Smooth muscle cell (in vitro differentiated cells): ENCODE results near the gene BNIP3. TPM values are rescaled to one million over a fixed set of nuclear protein-coding genes. Genes with fewer than 3 reads are reported as not detected.

Source experiments
- DNase-seq: peaks from one replicate; lab custom pipeline; 2025; ENCODE audit not compliant: unreplicated experiment; lab: John Stamatoyannopoulos, UW
- H2AFZ ChIP-seq: fragments of 200-600 bp; sonication (generic); 2 replicates; pipeline ENCODE4 v1.6.0; 2016; ENCODE audit warnings: antibody characterized with exemption, low read depth, mild to moderate bottlenecking
- H3F3A ChIP-seq: fragments of 200-600 bp; sonication (generic); 2 replicates; pipeline ENCODE4 v1.6.0; 2017; ENCODE audit warnings: antibody characterized with exemption, low read depth
- H3K27ac ChIP-seq: fragments of 200-600 bp; sonication (generic); 2 replicates; pipeline ENCODE4 v1.5.1; 2016; ENCODE audit warnings: low read depth, mild to moderate bottlenecking
- H3K27me3 ChIP-seq: fragments of 200-600 bp; sonication (generic); 2 replicates; pipeline ENCODE4 v1.6.1; 2016; ENCODE audit warnings: low read depth, mild to moderate bottlenecking
- H3K36me3 ChIP-seq: fragments of 200-600 bp; sonication (generic); 2 replicates; pipeline ENCODE4 v1.5.1; 2016; ENCODE audit warnings: low read depth
- H3K4me1 ChIP-seq: fragments of 200-600 bp; sonication (generic); 2 replicates; pipeline ENCODE4 v1.5.1; 2016; ENCODE audit warnings: low read depth
- H3K4me2 ChIP-seq: fragments of 200-600 bp; sonication (generic); 2 replicates; pipeline ENCODE4 v1.6.0; 2016; ENCODE audit warnings: mild to moderate bottlenecking
- H3K4me3 ChIP-seq: fragments of 200-600 bp; sonication (generic); 2 replicates; pipeline ENCODE4 v1.5.1; 2016; ENCODE audit warnings: mild to moderate bottlenecking
- H3K79me2 ChIP-seq: fragments of 200-600 bp; sonication (generic); 2 replicates; pipeline ENCODE4 v1.6.0; 2016; ENCODE audit warnings: low read depth, mild to moderate bottlenecking
- H3K9ac ChIP-seq: fragments of 200-600 bp; sonication (generic); 2 replicates; pipeline ENCODE4 v1.6.0; 2016; ENCODE audit warnings: low read depth
- H3K9me3 ChIP-seq: fragments of 200-600 bp; sonication (generic); replicated peaks from 2 replicates; pipeline ENCODE4 v1.5.1; 2016; ENCODE audit warnings: low read depth
- H4K20me1 ChIP-seq: fragments of 200-600 bp; sonication (generic); 2 replicates; pipeline ENCODE4 v1.6.0; 2016; ENCODE audit warnings: low read depth
- WGBS: methylation state at CpG from one replicate; pipeline ENCODE4 v1.1.7; 2016; ENCODE audit warnings: low lambda C conversion rate; 5-methylcytosine and 5-hydroxymethylcytosine counted together
- polyA plus RNA-seq: library from polyadenylated mRNA; unstranded; fragments of >200 nt; fragmentation: Nextera tagmentation; extraction: Ambion mirVana; gene quantifications from 2 replicates; pipeline ENCODE4 v1.2.1, GENCODE V29; 2016
- total RNA-seq: library from RNA; depleted of rRNA; stranded (reverse); fragments of >200 nt; gene quantifications from 2 replicates; pipeline ENCODE4 v1.2.3, GENCODE V29; 2014
- TF ChIP-seq, protein P1 (sequence below): fragments of 200-600 bp; sonication (generic); IDR thresholded peaks from 2 replicates; pipeline ENCODE4 v1.5.1; 2017; ENCODE audit warnings: borderline replicate concordance, mild to moderate bottlenecking, antibody characterized with exemption; ENCODE audit not compliant: insufficient read depth, poor library complexity, severe bottlenecking

The BNIP3 gene
- total and polyA plus RNA-seq, 2 experiments from 2014 or later: 213 to 292 TPM

DNA sequence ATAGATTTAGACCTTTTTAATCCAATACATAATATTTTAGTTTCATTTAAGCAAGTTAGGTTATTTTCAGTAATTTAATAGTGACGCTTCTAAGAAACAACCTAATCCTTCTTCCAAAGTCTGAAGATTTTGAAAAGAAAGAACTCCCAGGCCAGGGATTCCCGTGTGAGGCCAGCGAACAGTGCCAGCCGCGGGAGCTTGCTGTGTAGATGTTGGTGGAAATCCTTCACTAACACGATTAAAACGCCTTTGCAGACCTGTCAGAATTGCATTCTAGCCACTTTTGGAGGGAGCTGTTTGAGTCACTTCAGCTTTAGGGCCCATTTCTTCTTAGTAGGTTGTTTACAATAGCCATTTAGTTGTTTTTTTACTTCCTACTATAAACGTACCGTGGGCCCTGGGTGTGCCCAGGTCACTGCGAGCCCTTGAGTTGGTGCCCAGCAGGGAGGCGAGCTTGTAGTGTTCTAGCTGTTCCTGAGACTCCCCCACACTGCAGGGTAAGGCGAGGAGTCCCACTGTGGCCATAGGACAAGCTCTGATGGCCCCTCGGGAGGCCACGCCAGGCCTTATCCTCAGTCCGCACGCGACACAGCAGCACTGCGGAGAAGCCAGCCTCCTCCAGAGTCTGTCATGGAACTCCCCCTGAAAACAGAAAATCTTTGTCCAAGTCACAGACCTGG is 48.6 kb downstream of the BNIP3 start:
- H3K4me1 ChIP-seq: peaks cover 7% of the 10 kb centered on the region
- no peaks in the 10 kb centered on the region for H3K9me3 ChIP-seq
- 89% methylated on average over 18 of the region's 18 CpGs for WGBS
- H2AFZ ChIP-seq: no peak overlapping the region
- H3K27ac ChIP-seq: peak overlapping the region; percentile 19
- no peak overlapping the region for H3K9ac ChIP-seq
- TF ChIP-seq, protein P1, sequence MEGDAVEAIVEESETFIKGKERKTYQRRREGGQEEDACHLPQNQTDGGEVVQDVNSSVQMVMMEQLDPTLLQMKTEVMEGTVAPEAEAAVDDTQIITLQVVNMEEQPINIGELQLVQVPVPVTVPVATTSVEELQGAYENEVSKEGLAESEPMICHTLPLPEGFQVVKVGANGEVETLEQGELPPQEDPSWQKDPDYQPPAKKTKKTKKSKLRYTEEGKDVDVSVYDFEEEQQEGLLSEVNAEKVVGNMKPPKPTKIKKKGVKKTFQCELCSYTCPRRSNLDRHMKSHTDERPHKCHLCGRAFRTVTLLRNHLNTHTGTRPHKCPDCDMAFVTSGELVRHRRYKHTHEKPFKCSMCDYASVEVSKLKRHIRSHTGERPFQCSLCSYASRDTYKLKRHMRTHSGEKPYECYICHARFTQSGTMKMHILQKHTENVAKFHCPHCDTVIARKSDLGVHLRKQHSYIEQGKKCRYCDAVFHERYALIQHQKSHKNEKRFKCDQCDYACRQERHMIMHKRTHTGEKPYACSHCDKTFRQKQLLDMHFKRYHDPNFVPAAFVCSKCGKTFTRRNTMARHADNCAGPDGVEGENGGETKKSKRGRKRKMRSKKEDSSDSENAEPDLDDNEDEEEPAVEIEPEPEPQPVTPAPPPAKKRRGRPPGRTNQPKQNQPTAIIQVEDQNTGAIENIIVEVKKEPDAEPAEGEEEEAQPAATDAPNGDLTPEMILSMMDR: no peak
- H3K36me3 ChIP-seq: no peaks in the 10 kb centered on the region
- no peaks in the 10 kb centered on the region for H3F3A ChIP-seq
- H3K27me3 ChIP-seq: no peaks in the 10 kb centered on the region
- H3K4me2 ChIP-seq: peak overlapping the region; percentile 31
- peaks cover 67% of the 10 kb centered on the region for H3K79me2 ChIP-seq
- DNase-seq: no peak
- H3K4me3 ChIP-seq: no peak overlapping the region
- peaks cover 100% of the 10 kb centered on the region for H4K20me1 ChIP-seq

DNA sequence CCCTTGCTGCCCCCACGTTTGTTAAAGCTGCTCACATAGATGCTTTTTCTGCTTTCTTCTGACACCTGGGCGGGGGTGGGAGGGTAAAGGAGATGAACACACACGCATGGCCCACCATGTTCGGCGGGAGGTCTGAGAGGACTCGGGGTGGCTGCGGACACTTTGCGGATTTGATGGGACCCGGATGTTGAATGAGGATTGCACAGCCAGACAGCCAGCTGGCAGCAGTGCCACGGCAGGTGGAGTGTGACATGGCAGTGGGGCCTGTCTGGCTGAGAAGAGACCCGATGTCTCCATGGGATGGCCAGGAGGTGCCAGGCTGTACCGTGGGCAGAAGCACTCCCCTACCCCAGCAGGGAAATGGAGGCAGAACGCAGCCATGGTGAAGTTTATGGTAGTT is 49.7 kb downstream of the BNIP3 start:
- no peak overlapping the region for H3K27ac ChIP-seq
- peaks cover 7% of the 10 kb centered on the region for H3K4me1 ChIP-seq
- peaks cover 70% of the 10 kb centered on the region for H3K79me2 ChIP-seq
- no peak overlapping the region for H3K4me3 ChIP-seq
- H3F3A ChIP-seq: no peaks in the 10 kb centered on the region
- H3K9ac ChIP-seq: no peak overlapping the region
- 90% methylated on average over 13 of the region's 13 CpGs for WGBS
- no peak overlapping the region for H3K4me2 ChIP-seq
- peaks cover 100% of the 10 kb centered on the region for H4K20me1 ChIP-seq
- TF ChIP-seq, protein P1: no peak
- no peaks in the 10 kb centered on the region for H3K9me3 ChIP-seq
- H3K27me3 ChIP-seq: no peaks in the 10 kb centered on the region
- H2AFZ ChIP-seq: no peak overlapping the region
- H3K36me3 ChIP-seq: no peaks in the 10 kb centered on the region
- no peak for DNase-seq

DNA sequence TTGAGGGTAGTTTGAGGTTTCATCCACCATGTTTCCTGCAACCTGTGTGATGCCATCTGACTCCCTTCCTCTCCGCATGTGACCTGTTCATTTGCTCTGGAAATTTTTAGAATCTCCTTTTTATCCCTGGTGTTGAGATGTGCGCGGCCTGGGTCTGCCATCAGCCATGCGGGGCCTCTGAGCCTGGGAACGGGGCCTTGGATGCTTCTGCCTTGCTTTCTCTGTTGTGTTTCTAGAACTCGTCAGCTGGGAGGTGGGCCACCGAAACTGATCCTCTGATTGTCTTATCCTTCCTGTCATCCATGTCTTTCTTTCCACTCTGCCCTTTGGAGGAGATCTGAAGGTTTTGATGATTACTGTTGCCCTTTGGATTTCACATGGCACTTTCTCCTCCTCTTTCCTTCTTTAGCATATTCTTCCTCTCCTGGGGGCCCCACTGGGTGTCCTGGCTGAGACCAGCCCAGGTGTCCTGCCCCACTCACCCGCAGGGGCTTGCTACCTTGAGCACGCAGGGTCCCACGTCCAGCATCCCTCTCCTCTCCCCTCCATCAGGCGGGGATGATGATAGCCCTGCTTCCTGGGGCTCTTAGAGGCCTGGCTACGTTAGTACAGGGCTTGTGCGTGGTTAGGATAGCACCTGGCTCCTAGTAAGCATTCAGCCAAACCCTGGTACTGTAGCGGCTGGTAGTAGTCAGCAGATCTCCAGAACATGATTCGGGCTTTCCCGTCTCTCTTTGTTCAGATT is 51.0 kb downstream of the BNIP3 start:
- H3K79me2 ChIP-seq: peaks cover 82% of the 10 kb centered on the region
- TF ChIP-seq, protein P1: no peak
- no peaks in the 10 kb centered on the region for H3K27me3 ChIP-seq
- no peak overlapping the region for H3K4me2 ChIP-seq
- peaks cover 6% of the 10 kb centered on the region for H3F3A ChIP-seq
- no peak overlapping the region for H3K9ac ChIP-seq
- peaks cover 100% of the 10 kb centered on the region for H4K20me1 ChIP-seq
- no peaks in the 10 kb centered on the region for H3K36me3 ChIP-seq
- peaks cover 7% of the 10 kb centered on the region for H3K4me1 ChIP-seq
- no peaks in the 10 kb centered on the region for H3K9me3 ChIP-seq
- no peak overlapping the region for H2AFZ ChIP-seq
- no peak overlapping the region for H3K27ac ChIP-seq
- WGBS: 93% methylated on average over 16 of the region's 16 CpGs
- no peak for DNase-seq
- H3K4me3 ChIP-seq: no peak overlapping the region

DNA sequence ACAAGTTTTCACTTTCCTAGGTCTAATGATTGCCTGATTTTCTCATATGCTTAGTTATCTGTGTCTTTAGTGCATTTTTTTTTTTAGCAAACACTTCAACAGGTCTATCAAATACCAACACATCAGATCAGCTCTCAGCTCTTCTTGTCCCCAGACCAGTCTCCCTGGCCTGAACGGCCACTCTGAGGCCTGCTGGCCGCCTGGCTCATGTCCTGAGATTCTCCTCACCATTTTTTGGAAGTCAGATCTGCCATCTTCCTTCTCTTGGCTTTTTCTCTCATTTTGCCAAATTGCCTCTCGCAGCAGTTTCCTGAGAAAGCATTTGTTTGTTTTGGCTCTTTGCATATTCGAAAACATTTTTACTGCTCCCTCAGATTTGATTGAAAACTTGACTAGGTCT is 51.6 kb downstream of the BNIP3 start:
- H2AFZ ChIP-seq: no peak overlapping the region
- no peak for DNase-seq
- H4K20me1 ChIP-seq: peaks cover 100% of the 10 kb centered on the region
- peaks cover 3% of the 10 kb centered on the region for H3K9me3 ChIP-seq
- H3K27me3 ChIP-seq: no peaks in the 10 kb centered on the region
- no peaks in the 10 kb centered on the region for H3K36me3 ChIP-seq
- peaks cover 7% of the 10 kb centered on the region for H3K4me1 ChIP-seq
- peaks cover 88% of the 10 kb centered on the region for H3K79me2 ChIP-seq
- 96% methylated on average over 4 of the region's 4 CpGs for WGBS
- no peak overlapping the region for H3K4me3 ChIP-seq
- TF ChIP-seq, protein P1: no peak
- no peak overlapping the region for H3K9ac ChIP-seq
- H3K27ac ChIP-seq: no peak overlapping the region
- peaks cover 6% of the 10 kb centered on the region for H3F3A ChIP-seq
- no peak overlapping the region for H3K4me2 ChIP-seq
